Esophagus muscularis mucosa (tissue), 3 donors: ENCODE data around the gene CLEC19A.

ENCODE experiments used
- POLR2A ChIP-seq: fragments of 450-650 bp; IDR thresholded peaks from one replicate; pipeline ENCODE4 v1.6.1; 2017; ENCODE audit warnings: antibody characterized with exemption, moderate library complexity, mild to moderate bottlenecking, low read depth
- TF ChIP-seq, protein P1 (sequence below), 3 experiments: fragments of 200-600 bp in 2 of 3; fragments of 450-650 bp in 1 of 3; sonication (generic) in 2 of 3; IDR thresholded peaks; one replicate each; pipeline ENCODE4 v1.5.1; 2017 to 2019; ENCODE audit warnings: antibody characterized with exemption in 3 of 3, mild to moderate bottlenecking in 2 of 3, moderate library complexity in 1 of 3

GRCh38 chr16:19286827-19287226 lies 1.3 kb downstream of the CLEC19A start:
- TF ChIP-seq POLR2A, result no peak
- TF ChIP-seq, protein P1, sequence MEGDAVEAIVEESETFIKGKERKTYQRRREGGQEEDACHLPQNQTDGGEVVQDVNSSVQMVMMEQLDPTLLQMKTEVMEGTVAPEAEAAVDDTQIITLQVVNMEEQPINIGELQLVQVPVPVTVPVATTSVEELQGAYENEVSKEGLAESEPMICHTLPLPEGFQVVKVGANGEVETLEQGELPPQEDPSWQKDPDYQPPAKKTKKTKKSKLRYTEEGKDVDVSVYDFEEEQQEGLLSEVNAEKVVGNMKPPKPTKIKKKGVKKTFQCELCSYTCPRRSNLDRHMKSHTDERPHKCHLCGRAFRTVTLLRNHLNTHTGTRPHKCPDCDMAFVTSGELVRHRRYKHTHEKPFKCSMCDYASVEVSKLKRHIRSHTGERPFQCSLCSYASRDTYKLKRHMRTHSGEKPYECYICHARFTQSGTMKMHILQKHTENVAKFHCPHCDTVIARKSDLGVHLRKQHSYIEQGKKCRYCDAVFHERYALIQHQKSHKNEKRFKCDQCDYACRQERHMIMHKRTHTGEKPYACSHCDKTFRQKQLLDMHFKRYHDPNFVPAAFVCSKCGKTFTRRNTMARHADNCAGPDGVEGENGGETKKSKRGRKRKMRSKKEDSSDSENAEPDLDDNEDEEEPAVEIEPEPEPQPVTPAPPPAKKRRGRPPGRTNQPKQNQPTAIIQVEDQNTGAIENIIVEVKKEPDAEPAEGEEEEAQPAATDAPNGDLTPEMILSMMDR (IDR thresholded peaks at IDR 0.05), result no peak
